Liver (tissue), 3 donors: Measurements from ENCODE around the gene RELN.

ENCODE experiments used
- EGR1 ChIP-seq, 2 donors: IDR thresholded peaks; 2 replicates each; pipeline ENCODE4 v1.6.1; 2016 to 2018; ENCODE audit warnings: antibody characterized with exemption in 2 of 2, low read depth in 2 of 2
- FOXA1 ChIP-seq: IDR thresholded peaks from 2 replicates; pipeline ENCODE4 v1.6.1; 2016; ENCODE audit warnings: antibody characterized with exemption
- HNF4A ChIP-seq, 2 donors: conservative IDR thresholded peaks; 2 replicates each; pipeline ENCODE4 v1.6.1; 2016; ENCODE audit warnings: antibody characterized with exemption in 2 of 2, mild to moderate bottlenecking in 2 of 2
- HNF4G ChIP-seq: IDR thresholded peaks from 2 replicates; pipeline ENCODE4 v1.6.1; 2016; ENCODE audit warnings: antibody characterized with exemption
- JUND ChIP-seq, 2 donors: IDR thresholded peaks; 2 replicates each; pipeline ENCODE4 v1.6.1; 2016; ENCODE audit warnings: antibody characterized with exemption in 2 of 2
- RAD21 ChIP-seq, 2 donors: IDR thresholded peaks; 2 replicates each; pipeline ENCODE4 v1.6.1; 2016; ENCODE audit warnings: antibody characterized with exemption in 2 of 2, mild to moderate bottlenecking in 2 of 2
- REST ChIP-seq: IDR thresholded peaks from 2 replicates; pipeline ENCODE4 v1.6.1; 2016; ENCODE audit warnings: antibody characterized with exemption, mild to moderate bottlenecking
- RXRA ChIP-seq, 2 donors: IDR thresholded peaks; 2 replicates each; pipeline ENCODE4 v1.6.1; 2017 to 2018; ENCODE audit warnings: antibody characterized with exemption in 2 of 2, mild to moderate bottlenecking in 1 of 2
- SP1 ChIP-seq: IDR thresholded peaks from 2 replicates; pipeline ENCODE4 v1.6.1; 2018; ENCODE audit warnings: antibody characterized with exemption, mild to moderate bottlenecking
- TAF1 ChIP-seq: conservative IDR thresholded peaks from 2 replicates; pipeline ENCODE4 v1.6.1; 2016; ENCODE audit warnings: antibody characterized with exemption, mild to moderate bottlenecking
- YY1 ChIP-seq: IDR thresholded peaks from 2 replicates; pipeline ENCODE4 v1.6.1; 2016; ENCODE audit warnings: antibody characterized with exemption, mild to moderate bottlenecking
- TF ChIP-seq, protein P1 (sequence below): fragments of 150-350 bp; IDR thresholded peaks from 2 replicates; pipeline ENCODE4 v1.5.1; 2017; ENCODE audit warnings: improper control_type of control experiment, low read depth, low read length; ENCODE audit not compliant: missing input control
- TF ChIP-seq, protein P2 (sequence below): IDR thresholded peaks from 2 replicates; pipeline ENCODE4 v1.6.1; 2016; ENCODE audit warnings: antibody characterized with exemption
- TF ChIP-seq, protein P3 (sequence below): IDR thresholded peaks from 2 replicates; pipeline ENCODE4 v1.6.1; 2016; ENCODE audit warnings: antibody characterized with exemption
- donor health status: healthy.
- donor health status: healthy.

GRCh38 chr7:103964269-103964668 is 25.2 kb downstream of the RELN start:
- no peak for TF ChIP-seq FOXA1
- TF ChIP-seq EGR1 (IDR thresholded peaks at IDR 0.05; ENCODE audit: low read depth in 2 of 2), result no peak
- TF ChIP-seq, protein P1, sequence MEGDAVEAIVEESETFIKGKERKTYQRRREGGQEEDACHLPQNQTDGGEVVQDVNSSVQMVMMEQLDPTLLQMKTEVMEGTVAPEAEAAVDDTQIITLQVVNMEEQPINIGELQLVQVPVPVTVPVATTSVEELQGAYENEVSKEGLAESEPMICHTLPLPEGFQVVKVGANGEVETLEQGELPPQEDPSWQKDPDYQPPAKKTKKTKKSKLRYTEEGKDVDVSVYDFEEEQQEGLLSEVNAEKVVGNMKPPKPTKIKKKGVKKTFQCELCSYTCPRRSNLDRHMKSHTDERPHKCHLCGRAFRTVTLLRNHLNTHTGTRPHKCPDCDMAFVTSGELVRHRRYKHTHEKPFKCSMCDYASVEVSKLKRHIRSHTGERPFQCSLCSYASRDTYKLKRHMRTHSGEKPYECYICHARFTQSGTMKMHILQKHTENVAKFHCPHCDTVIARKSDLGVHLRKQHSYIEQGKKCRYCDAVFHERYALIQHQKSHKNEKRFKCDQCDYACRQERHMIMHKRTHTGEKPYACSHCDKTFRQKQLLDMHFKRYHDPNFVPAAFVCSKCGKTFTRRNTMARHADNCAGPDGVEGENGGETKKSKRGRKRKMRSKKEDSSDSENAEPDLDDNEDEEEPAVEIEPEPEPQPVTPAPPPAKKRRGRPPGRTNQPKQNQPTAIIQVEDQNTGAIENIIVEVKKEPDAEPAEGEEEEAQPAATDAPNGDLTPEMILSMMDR, result no peak
- no peak for TF ChIP-seq SP1
- TF ChIP-seq, protein P2, sequence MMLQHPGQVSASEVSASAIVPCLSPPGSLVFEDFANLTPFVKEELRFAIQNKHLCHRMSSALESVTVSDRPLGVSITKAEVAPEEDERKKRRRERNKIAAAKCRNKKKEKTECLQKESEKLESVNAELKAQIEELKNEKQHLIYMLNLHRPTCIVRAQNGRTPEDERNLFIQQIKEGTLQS, result no peak
- TF ChIP-seq YY1, result no peak
- no peak for TF ChIP-seq HNF4G
- TF ChIP-seq RXRA (IDR thresholded peaks at IDR 0.05), result no peak
- TF ChIP-seq, protein P3, sequence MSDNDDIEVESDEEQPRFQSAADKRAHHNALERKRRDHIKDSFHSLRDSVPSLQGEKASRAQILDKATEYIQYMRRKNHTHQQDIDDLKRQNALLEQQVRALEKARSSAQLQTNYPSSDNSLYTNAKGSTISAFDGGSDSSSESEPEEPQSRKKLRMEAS, result no peak
- TF ChIP-seq RAD21 (IDR thresholded peaks at IDR 0.05), result no peak
- TF ChIP-seq REST, result no peak
- TF ChIP-seq JUND (IDR thresholded peaks at IDR 0.05), result no peak
- no peak for TF ChIP-seq TAF1
- no peak for TF ChIP-seq HNF4A (conservative IDR thresholded peaks at IDR 0.05)
